K562 (cell line): Measurements from ENCODE around the gene DAAM1. TPM values are rescaled to one million over a fixed set of nuclear protein-coding genes. Genes with fewer than 3 reads are reported as not detected.

Source experiments
- ATAC-seq: fragments of 200-7000 bp; cut with Tn5 transposase; 3 replicates; pipeline ENCODE4 v1.9.1; 2020; ENCODE audit warnings: moderate library complexity
- BruUV-seq: library from RNA; stranded (reverse); fragments of 400-500 nt; replicated peaks from 2 replicates; lab custom pipeline; 2021; lab: Mats Ljungman, UMichigan
- CTCF ChIA-PET: fragments of 300-600 bp; formaldehyde crosslinking; extraction: SDS; loops from one replicate; lab custom pipeline; 2021; ENCODE audit warnings: low intra/inter-chr PET ratio; lab: Yijun Ruan, JAX
- POLR2A ChIA-PET: fragments of 300-600, 350-650 bp; sonication (Branson Sonifier 250); formaldehyde crosslinking; extraction: SDS; loops from one replicate; lab custom pipeline; 2021; ENCODE audit warnings: antibody characterized with exemption, inconsistent platforms; lab: Yijun Ruan, JAX
- DNase-seq, 4 experiments: peaks; one replicate each; pipeline versions ENCODE4 v3.0.0 to v3.0.0-alpha.2; 2011 to 2018; ENCODE audit warnings: low spot score in 3 of 4, mixed read lengths in 3 of 4; ENCODE audit errors: extremely low read depth in 1 of 4
- FAIRE-seq: peaks from 2 replicates; lab custom pipeline; 2011; peaks lifted over from hg19 to GRCh38; lab: Jason Lieb, UNC
- H2AFZ ChIP-seq: 2 replicates; pipeline ENCODE4 v1.6.0; 2011; ENCODE audit warnings: low read depth, low read length, control low read depth, inconsistent platforms
- H3K27ac ChIP-seq: fragments of 200-600 bp; 3 replicates; pipeline ENCODE4 v1.8.0; 2011; ENCODE audit warnings: low read depth, mild to moderate bottlenecking, control low read depth, inconsistent platforms, low read length, moderate library complexity, mixed read lengths; ENCODE audit errors: extremely low read depth
- H3K27me3 ChIP-seq, 2 experiments: fragments of 300-600 bp in 1 of 2; 2 replicates in 1 of 2; 3 replicates in 1 of 2; pipeline versions ENCODE4 v1.6.0 to v1.8.0; 2011; ENCODE audit warnings: inconsistent platforms in 2 of 2, low read length in 2 of 2, mild to moderate bottlenecking in 1 of 2, mixed read lengths in 1 of 2, moderate library complexity in 1 of 2; ENCODE audit not compliant: control insufficient read depth in 2 of 2, insufficient read depth in 2 of 2
- H3K36me3 ChIP-seq: fragments of 300-600 bp; 3 replicates; pipeline ENCODE4 v1.8.0; 2011; ENCODE audit warnings: mild to moderate bottlenecking, low read length, inconsistent platforms; ENCODE audit not compliant: control insufficient read depth, insufficient read depth
- H3K4me1 ChIP-seq, 2 experiments: fragments of 200-600 bp in 1 of 2; replicated peaks in 1 of 2; 2 replicates in 1 of 2; 3 replicates in 1 of 2; pipeline versions ENCODE4 v1.5.1 to v1.8.0; 2011; ENCODE audit warnings: inconsistent platforms in 2 of 2, low read length in 2 of 2, mild to moderate bottlenecking in 1 of 2, mixed read lengths in 1 of 2, moderate library complexity in 1 of 2; ENCODE audit not compliant: control insufficient read depth in 2 of 2, insufficient read depth in 2 of 2
- H3K4me2 ChIP-seq: 2 replicates; pipeline ENCODE4 v1.6.1; 2011; ENCODE audit warnings: low read length, control low read depth, inconsistent platforms, mixed read lengths; ENCODE audit not compliant: insufficient read depth
- H3K4me3 ChIP-seq: fragments of 200-600 bp; sonication (generic), shearing (Covaris generic); 2 replicates; pipeline ENCODE4 v1.5.1; 2016; ENCODE audit warnings: control low read depth, inconsistent platforms
- H3K79me2 ChIP-seq: fragments of 200-600 bp; 3 replicates; pipeline ENCODE4 v1.8.0; 2011; ENCODE audit warnings: low read length, inconsistent platforms; ENCODE audit not compliant: control insufficient read depth, insufficient read depth
- H3K9ac ChIP-seq, 2 experiments: 2 replicates each; pipeline versions ENCODE4 v1.6.0 to v1.6.1; 2011; ENCODE audit warnings: low read depth in 2 of 2, low read length in 2 of 2, control low read depth in 1 of 2, inconsistent platforms in 1 of 2, mild to moderate bottlenecking in 1 of 2, mixed read lengths in 1 of 2; ENCODE audit not compliant: insufficient read depth in 1 of 2
- H3K9me1 ChIP-seq: one replicate; pipeline ENCODE4 v1.6.0; 2011; ENCODE audit warnings: inconsistent platforms, mild to moderate bottlenecking, low read length, moderate library complexity; ENCODE audit not compliant: control insufficient read depth, insufficient read depth
- H3K9me3 ChIP-seq: replicated peaks from 2 replicates; pipeline ENCODE4 v1.5.1; 2011; ENCODE audit warnings: low read depth, low read length, inconsistent platforms; ENCODE audit not compliant: control insufficient read depth, insufficient read depth
- H4K20me1 ChIP-seq: replicated peaks from 2 replicates; pipeline ENCODE4 v1.6.1; 2011; ENCODE audit warnings: low read length, inconsistent platforms, mixed read lengths; ENCODE audit not compliant: control insufficient read depth, insufficient read depth
- DPF2 ChIP-seq: fragments of 450-650 bp; IDR thresholded peaks from 2 replicates; pipeline ENCODE4 v1.6.1; 2016
- FOXK1 ChIP-seq: sonication (generic); formaldehyde crosslinking; IDR thresholded peaks from 2 replicates; pipeline ENCODE4 v1.8.0; 2022; ENCODE audit warnings: missing genetic modification reagents, mild to moderate bottlenecking, borderline replicate concordance
- IFI16 ChIP-seq: fragments of 250-450 bp; sonication (Bioruptor Pico); IDR thresholded peaks from 2 replicates; pipeline ENCODE4 v2.1.2; 2022; ENCODE audit warnings: mild to moderate bottlenecking, inconsistent platforms
- KLF6 ChIP-seq: fragments of 250-450 bp; sonication (Bioruptor Pico); IDR thresholded peaks from 2 replicates; pipeline ENCODE4 v1.4.0; 2020; ENCODE audit warnings: mild to moderate bottlenecking, moderate library complexity, borderline replicate concordance
- NFRKB ChIP-seq: fragments of 450-650 bp; IDR thresholded peaks from 2 replicates; pipeline ENCODE4 v1.6.1; 2016; ENCODE audit warnings: low read depth
- NFYB ChIP-seq: IDR thresholded peaks from 2 replicates; pipeline ENCODE4 v1.6.1; 2011; ENCODE audit warnings: mild to moderate bottlenecking, moderate library complexity; ENCODE audit not compliant: insufficient read length; ENCODE audit errors: extremely low read depth
- TBP ChIP-seq: optimal IDR thresholded peaks from 2 replicates; pipeline ENCODE3; 2011; ENCODE audit warnings: low read depth, low read length, improper control_type of control experiment
- TCF3 ChIP-seq: sonication (generic); formaldehyde crosslinking; IDR thresholded peaks from 2 replicates; pipeline ENCODE4 v1.4.0; 2020; ENCODE audit warnings: mild to moderate bottlenecking, missing genetic modification reagents
- ZNF23 ChIP-seq: fragments of 250-450 bp; sonication (Bioruptor Pico); IDR thresholded peaks from 2 replicates; pipeline ENCODE4 v1.4.0; 2020; ENCODE audit warnings: mild to moderate bottlenecking
- WGBS: fragments of 100-300 bp; shearing (Covaris generic); methylation state at CpG from one replicate; pipeline ENCODE4 v1.1.6; 2016; ENCODE audit warnings: low coverage, mixed read lengths; ENCODE audit not compliant: insufficient coverage; ENCODE audit errors: missing lambda C conversion rate; 5-methylcytosine and 5-hydroxymethylcytosine counted together
- in situ Hi-C: fragments of 300-500 bp; cut with MboI; formaldehyde crosslinking; loops from 4 replicates; pipeline ENCODE4 v1.15.0; 2018; ENCODE audit warnings: inconsistent platforms, mixed read lengths
- intact Hi-C: fragments of 100-400 bp; cut with micrococcal nuclease; formaldehyde crosslinking; loops from 2 replicates; pipeline ENCODE4 v1.14.2; 2022
- polyA plus RNA-seq, 8 experiments: library from polyadenylated mRNA; depleted of rRNA in 4 of 8; stranded (reverse) in 5 of 8; unstranded in 3 of 8; fragments of >200 nt; fragmentation: Nextera tagmentation in 2 of 8; fragmentation: Illumina TruSeq in 1 of 8; extraction: Ambion mirVana in 2 of 8; extraction: Trizol in 1 of 8; gene quantifications; 2 replicates each; pipeline versions ENCODE4 v1.2.1 to v1.2.3, GENCODE V29; 2011 to 2014; ENCODE audit warnings: inconsistent platforms in 1 of 8, missing spikeins in 1 of 8
- total RNA-seq, 7 experiments: library from RNA; depleted of rRNA in 6 of 7; stranded (reverse); fragments of >200 nt in 6 of 7; fragmentation: Illumina TruSeq in 2 of 7; extraction: Trizol in 2 of 7; gene quantifications; 2 replicates each; pipeline versions ENCODE4 v1.2.1 to v1.2.3, GENCODE V29; 2011 to 2021; ENCODE audit warnings: low replicate concordance in 1 of 7
- TF ChIP-seq, protein P1 (sequence below): fragments of 250-450 bp; sonication (Bioruptor Pico); IDR thresholded peaks from 2 replicates; pipeline ENCODE4 v1.8.0; 2021; ENCODE audit warnings: moderate library complexity, mild to moderate bottlenecking, inconsistent platforms
- TF ChIP-seq, protein P2 (sequence below): fragments of 250-450 bp; sonication (Bioruptor Pico); IDR thresholded peaks from 2 replicates; pipeline ENCODE4 v1.5.0; 2020; ENCODE audit warnings: mild to moderate bottlenecking, borderline replicate concordance
- TF ChIP-seq, protein P3 (sequence below): sonication (generic); formaldehyde crosslinking; IDR thresholded peaks from 2 replicates; pipeline ENCODE4 v1.8.1; 2022; ENCODE audit warnings: missing genetic modification reagents
- TF ChIP-seq, protein P4 (sequence below): sonication (generic); formaldehyde crosslinking; IDR thresholded peaks from 2 replicates; pipeline ENCODE4 v1.8.0; 2023; ENCODE audit warnings: mild to moderate bottlenecking, missing genetic modification reagents

The DAAM1 gene
- total and polyA plus RNA-seq, 9 of the 15 experiments (the other 6 are each of a cell fraction or from before 2014, with no cell fraction given) = 3.6 to 11.6 (median 6.7) TPM

- no peaks in the 10 kb centered on the region for H3K27me3 ChIP-seq
- H3K9me1 ChIP-seq = no peaks in the 10 kb centered on the region
- ATAC-seq (no peak), FAIRE-seq (no peak), DNase-seq (no peak)
- intact Hi-C loops = no loop called here
- H3K4me2 ChIP-seq = no peak overlapping the region
- no peaks in the 10 kb centered on the region for H4K20me1 ChIP-seq
- ChIA-PET POLR2A (no interaction called here), CTCF (interaction anchor here (0.6 kb wide), 1 partner anchor 163 kb away, joined by 3 read pairs; no protein-coding TSS in a partner anchor)
- BruUV-seq = no TSS peak
- H3K9me3 ChIP-seq = no peaks in the 10 kb centered on the region
- H3K79me2 ChIP-seq = no peaks in the 10 kb centered on the region
- H3K36me3 ChIP-seq = 0 out of 3 replicates have a peak, but pooled peaks cover 6% of the 10 kb centered on the region
- in situ Hi-C loops = no loop called here
- no peak overlapping the region for H3K27ac ChIP-seq
- H3K9ac ChIP-seq = no peak overlapping the region
- H3K4me3 ChIP-seq = no peak overlapping the region
- 65% methylated on average over 7 of the region's 8 CpGs for WGBS
- H3K4me1 ChIP-seq = peaks cover 0 to 3% of the 10 kb centered on the region in 2 experiments; a peak in 1 of 5 replicates
- H2AFZ ChIP-seq = no peak overlapping the region
- TF ChIP-seq TCF3 (CRISPR knock-in tag) (no peak), ZNF23 (CRISPR knock-in tag) (no peak), DPF2 (no peak), FOXK1 (CRISPR knock-in tag) (no peak), NFRKB (no peak), TBP (no peak), KLF6 (CRISPR knock-in tag) (no peak), IFI16 (no peak), NFYB (no peak)
- TF ChIP-seq, protein P1, sequence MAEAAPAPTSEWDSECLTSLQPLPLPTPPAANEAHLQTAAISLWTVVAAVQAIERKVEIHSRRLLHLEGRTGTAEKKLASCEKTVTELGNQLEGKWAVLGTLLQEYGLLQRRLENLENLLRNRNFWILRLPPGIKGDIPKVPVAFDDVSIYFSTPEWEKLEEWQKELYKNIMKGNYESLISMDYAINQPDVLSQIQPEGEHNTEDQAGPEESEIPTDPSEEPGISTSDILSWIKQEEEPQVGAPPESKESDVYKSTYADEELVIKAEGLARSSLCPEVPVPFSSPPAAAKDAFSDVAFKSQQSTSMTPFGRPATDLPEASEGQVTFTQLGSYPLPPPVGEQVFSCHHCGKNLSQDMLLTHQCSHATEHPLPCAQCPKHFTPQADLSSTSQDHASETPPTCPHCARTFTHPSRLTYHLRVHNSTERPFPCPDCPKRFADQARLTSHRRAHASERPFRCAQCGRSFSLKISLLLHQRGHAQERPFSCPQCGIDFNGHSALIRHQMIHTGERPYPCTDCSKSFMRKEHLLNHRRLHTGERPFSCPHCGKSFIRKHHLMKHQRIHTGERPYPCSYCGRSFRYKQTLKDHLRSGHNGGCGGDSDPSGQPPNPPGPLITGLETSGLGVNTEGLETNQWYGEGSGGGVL (CRISPR knock-in tag) = no peak
- TF ChIP-seq, protein P2, sequence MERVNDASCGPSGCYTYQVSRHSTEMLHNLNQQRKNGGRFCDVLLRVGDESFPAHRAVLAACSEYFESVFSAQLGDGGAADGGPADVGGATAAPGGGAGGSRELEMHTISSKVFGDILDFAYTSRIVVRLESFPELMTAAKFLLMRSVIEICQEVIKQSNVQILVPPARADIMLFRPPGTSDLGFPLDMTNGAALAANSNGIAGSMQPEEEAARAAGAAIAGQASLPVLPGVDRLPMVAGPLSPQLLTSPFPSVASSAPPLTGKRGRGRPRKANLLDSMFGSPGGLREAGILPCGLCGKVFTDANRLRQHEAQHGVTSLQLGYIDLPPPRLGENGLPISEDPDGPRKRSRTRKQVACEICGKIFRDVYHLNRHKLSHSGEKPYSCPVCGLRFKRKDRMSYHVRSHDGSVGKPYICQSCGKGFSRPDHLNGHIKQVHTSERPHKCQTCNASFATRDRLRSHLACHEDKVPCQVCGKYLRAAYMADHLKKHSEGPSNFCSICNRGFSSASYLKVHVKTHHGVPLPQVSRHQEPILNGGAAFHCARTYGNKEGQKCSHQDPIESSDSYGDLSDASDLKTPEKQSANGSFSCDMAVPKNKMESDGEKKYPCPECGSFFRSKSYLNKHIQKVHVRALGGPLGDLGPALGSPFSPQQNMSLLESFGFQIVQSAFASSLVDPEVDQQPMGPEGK (CRISPR knock-in tag) = no peak
- TF ChIP-seq, protein P3, sequence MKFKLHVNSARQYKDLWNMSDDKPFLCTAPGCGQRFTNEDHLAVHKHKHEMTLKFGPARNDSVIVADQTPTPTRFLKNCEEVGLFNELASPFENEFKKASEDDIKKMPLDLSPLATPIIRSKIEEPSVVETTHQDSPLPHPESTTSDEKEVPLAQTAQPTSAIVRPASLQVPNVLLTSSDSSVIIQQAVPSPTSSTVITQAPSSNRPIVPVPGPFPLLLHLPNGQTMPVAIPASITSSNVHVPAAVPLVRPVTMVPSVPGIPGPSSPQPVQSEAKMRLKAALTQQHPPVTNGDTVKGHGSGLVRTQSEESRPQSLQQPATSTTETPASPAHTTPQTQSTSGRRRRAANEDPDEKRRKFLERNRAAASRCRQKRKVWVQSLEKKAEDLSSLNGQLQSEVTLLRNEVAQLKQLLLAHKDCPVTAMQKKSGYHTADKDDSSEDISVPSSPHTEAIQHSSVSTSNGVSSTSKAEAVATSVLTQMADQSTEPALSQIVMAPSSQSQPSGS (CRISPR knock-in tag) = no peak
- TF ChIP-seq, protein P4, sequence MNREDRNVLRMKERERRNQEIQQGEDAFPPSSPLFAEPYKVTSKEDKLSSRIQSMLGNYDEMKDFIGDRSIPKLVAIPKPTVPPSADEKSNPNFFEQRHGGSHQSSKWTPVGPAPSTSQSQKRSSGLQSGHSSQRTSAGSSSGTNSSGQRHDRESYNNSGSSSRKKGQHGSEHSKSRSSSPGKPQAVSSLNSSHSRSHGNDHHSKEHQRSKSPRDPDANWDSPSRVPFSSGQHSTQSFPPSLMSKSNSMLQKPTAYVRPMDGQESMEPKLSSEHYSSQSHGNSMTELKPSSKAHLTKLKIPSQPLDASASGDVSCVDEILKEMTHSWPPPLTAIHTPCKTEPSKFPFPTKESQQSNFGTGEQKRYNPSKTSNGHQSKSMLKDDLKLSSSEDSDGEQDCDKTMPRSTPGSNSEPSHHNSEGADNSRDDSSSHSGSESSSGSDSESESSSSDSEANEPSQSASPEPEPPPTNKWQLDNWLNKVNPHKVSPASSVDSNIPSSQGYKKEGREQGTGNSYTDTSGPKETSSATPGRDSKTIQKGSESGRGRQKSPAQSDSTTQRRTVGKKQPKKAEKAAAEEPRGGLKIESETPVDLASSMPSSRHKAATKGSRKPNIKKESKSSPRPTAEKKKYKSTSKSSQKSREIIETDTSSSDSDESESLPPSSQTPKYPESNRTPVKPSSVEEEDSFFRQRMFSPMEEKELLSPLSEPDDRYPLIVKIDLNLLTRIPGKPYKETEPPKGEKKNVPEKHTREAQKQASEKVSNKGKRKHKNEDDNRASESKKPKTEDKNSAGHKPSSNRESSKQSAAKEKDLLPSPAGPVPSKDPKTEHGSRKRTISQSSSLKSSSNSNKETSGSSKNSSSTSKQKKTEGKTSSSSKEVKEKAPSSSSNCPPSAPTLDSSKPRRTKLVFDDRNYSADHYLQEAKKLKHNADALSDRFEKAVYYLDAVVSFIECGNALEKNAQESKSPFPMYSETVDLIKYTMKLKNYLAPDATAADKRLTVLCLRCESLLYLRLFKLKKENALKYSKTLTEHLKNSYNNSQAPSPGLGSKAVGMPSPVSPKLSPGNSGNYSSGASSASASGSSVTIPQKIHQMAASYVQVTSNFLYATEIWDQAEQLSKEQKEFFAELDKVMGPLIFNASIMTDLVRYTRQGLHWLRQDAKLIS (CRISPR knock-in tag) = no peak
Observed at GRCh38 chr14:59293935-59294661, 105.6 kb downstream of the DAAM1 start.
